Retinal pigment epithelial cell (primary cell): ENCODE results near the gene OSGIN1.

Experiments
- DNase-seq: peaks from one replicate; pipeline ENCODE4 v3.0.0-alpha.2; 2010; ENCODE audit warnings: low read depth
- H3K4me3 ChIP-seq: 2 replicates; pipeline ENCODE4 v1.5.1; 2011; ENCODE audit warnings: mild to moderate bottlenecking, low read length, control low read depth, moderate library complexity
- TF ChIP-seq, protein P1 (sequence below): conservative IDR thresholded peaks from 2 replicates; pipeline ENCODE4 v1.5.1; 2011; ENCODE audit warnings: low read depth, low read length, control low read depth, inconsistent platforms

OSGIN1 gene

DNA sequence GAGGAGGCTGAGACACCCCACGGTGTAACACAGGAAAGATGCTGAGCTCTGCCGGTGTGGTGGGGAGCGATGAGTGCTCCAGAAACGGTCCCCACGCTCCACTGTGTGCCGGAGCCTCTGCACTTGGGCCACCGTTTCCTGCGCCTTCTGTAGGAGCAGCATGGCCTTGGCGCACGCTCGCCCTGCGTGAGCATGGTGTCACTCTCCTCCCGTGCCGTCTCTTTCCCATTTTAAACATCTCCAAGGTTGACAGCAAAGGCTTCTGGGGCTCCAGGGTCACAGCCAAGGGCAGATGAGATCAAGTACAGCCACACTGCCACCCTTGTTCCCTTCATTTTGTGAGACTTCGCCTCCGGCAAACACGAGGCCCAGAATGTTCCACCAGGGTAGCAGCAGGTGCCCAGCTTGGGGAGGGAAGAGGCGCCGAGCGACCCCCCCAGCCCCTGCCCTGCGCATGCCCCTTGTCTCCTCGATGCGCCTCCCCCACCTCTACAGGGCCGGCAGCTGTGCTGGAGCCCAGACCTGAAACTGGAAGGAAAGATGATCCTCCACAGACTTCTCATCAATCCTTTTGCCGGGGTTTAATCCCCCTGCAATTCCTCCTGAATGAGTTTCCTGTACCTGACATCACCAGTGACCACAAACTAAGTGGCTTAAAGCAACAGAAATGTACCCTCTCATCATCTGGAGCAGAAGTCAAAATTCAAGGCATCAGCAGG lies 19.9 kb upstream of the OSGIN1 start:
- H3K4me3 ChIP-seq = no peak overlapping the region
- DNase-seq = no peak
- TF ChIP-seq, protein P1, sequence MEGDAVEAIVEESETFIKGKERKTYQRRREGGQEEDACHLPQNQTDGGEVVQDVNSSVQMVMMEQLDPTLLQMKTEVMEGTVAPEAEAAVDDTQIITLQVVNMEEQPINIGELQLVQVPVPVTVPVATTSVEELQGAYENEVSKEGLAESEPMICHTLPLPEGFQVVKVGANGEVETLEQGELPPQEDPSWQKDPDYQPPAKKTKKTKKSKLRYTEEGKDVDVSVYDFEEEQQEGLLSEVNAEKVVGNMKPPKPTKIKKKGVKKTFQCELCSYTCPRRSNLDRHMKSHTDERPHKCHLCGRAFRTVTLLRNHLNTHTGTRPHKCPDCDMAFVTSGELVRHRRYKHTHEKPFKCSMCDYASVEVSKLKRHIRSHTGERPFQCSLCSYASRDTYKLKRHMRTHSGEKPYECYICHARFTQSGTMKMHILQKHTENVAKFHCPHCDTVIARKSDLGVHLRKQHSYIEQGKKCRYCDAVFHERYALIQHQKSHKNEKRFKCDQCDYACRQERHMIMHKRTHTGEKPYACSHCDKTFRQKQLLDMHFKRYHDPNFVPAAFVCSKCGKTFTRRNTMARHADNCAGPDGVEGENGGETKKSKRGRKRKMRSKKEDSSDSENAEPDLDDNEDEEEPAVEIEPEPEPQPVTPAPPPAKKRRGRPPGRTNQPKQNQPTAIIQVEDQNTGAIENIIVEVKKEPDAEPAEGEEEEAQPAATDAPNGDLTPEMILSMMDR = no peak

DNA sequence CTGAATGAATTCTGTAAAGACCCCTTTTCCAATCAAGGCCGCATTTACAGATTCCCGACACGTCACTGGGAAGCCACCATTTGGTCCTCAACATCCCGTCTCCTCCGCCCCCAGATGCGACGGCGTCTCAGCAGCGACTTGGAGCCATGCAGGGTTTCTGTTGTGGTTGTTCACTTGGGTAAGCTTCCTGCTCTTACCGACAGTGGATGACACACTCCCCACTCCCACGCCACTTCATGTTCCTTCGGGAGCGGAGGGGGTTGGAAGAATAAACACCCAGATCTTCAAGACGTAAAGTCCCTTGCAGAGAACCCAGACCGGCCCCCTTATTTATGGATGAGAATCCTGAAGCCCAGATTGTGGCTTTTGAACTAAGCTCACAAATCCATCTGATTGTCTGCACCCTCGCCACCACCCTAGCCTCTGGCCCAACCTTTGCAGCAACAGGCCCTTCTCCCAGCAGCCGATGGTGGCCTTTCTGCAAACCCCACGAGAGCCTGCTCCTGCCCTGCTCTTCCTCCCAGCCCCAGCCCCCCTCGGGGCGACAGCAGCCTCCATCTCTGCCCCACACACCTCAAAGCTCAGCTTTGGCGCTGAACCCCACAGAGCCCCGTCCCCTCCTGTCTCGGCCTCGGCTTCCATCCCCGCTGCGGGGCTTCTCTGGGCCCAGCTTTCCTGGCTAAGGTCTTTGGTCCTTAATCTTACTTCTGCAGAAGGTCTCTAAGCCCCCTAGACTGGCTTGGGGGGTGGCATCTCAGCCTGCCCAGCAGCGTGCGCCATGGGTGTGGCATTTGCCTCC lies 19.0 kb upstream of the OSGIN1 start:
- H3K4me3 ChIP-seq = no peak overlapping the region
- TF ChIP-seq, protein P1 = no peak
- DNase-seq = no peak

DNA sequence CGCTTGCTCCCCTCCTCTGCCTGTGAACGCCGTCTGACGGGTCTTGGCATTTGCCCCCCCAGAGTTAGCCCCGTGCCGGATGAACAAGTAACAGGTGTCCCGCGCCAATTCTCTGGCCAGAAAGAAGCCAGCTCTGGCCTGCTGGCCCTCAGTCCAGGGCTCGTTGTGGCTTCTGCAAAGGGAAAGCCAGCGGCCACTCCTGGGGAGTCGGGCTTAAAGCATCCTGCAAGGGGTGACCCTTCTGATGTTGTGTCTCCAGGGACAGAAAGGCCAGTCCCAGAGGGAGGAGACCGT lies 18.4 kb upstream of the OSGIN1 start:
- DNase-seq = no peak
- TF ChIP-seq, protein P1 = no peak
- no peak overlapping the region for H3K4me3 ChIP-seq

DNA sequence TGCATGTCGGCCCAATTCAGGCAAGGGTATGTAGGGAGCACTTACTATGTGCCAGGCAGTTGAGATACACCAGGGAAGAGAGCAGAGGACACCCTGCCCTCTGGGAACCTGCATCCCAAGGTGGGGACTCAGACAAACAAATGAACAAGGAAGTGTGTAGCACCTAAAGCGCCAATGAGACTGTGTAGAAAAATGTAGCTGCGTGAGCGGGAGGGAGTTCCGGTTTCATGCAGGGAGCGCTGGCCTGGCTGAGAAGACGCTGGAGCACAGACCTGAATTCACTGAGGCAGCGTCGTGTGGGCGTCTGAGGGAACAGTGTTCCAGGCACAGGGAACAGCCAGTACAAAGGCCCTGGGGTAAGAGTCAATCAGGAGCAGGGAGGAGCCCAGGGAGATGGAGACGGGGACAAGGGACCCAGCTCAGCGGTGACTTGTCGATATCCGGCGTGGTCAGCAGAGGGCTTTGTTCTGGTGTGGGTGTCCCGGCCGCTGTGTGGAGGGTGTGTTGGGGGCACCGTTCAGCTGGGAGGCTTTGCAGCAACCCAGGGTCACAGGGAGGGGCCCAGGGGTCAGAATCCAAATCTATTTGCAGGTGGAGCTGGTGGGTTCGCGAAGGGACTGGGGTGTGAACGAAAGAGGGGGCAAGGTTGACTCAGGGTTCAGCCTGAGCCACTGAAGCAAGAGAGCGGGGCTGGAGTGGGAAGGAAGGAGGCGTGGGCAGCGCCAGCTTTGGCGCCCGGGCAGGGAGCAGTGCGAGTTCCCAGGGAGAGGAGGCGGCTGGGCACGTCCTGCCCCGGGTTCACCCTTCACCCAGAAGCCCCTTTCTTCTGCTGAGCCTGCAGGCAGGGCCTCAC lies 17.8 kb upstream of the OSGIN1 start:
- TF ChIP-seq, protein P1 = no peak
- no peak for DNase-seq
- H3K4me3 ChIP-seq = no peak overlapping the region

DNA sequence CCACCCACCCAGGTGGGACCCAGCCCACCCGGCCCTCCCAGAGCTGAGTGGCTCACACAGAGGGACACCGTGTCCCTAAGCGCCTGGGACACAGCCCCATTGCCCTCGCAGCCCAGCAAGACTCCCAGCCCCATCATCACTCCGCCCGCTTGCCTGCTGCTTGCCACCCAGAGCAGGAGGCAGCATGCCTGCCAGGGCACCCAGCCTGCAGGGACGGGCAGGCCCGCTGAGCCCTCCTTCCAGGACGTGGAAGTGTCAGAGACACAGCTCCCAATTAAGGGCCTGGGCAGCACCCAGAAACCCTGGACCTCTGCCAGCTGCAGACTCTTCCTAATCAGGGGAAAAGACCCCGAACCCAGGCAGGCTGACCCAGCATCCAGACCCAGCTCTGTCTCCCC lies 17.2 kb upstream of the OSGIN1 start:
- no peak overlapping the region for H3K4me3 ChIP-seq
- TF ChIP-seq, protein P1 = no peak
- no peak for DNase-seq

DNA sequence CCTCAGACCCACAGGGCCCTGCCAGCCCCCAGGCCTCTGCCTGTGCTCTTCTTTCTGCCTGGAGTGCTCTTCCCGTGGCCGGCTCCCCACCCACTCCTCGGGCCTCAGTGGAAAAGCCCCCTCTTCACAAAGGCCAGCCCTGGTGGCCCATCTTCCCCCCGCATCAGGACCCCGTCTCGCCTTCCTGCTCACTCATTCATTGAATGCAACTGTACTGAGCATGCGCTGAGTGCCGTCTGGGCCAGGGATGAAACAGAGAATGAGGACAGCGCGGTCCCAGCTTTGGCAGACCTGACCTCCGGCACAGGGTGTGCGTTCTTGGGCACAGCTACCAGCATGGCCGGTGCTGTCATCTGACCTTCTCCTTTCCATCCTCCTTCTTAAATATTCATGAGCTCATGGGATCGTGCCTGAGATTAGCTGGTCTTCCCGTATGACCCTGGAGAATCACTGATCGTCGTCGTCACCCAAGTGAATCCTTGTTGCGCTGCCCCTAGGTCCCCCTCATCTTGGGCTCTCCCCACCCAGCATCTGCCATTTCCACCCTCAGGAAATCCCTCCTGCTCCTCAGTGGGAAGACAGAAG lies 16.4 kb upstream of the OSGIN1 start:
- no peak for DNase-seq
- H3K4me3 ChIP-seq = no peak overlapping the region
- TF ChIP-seq, protein P1 = no peak
